Upper lobe of left lung (tissue), 6 donors: ENCODE measurements around the gene SYNGR1. TPM values are rescaled to one million over a fixed set of nuclear protein-coding genes. Genes with fewer than 3 reads are reported as not detected.

Experiments
- ATAC-seq, 2 donors: fragments of 200-7000 bp; cut with Tn5 transposase; one replicate each; pipeline ENCODE4 v1.9.1; 2022; ENCODE audit warnings: mild to moderate bottlenecking in 2 of 2, moderate library complexity in 2 of 2; ENCODE audit not compliant: low FRiP score in 2 of 2
- DNase-seq, 2 donors: peaks; one replicate each; pipeline ENCODE4 v3.0.0-alpha.2; 2019 to 2020
- H3K27ac ChIP-seq, 4 donors: fragments of 200-600 bp; sonication (generic); one replicate each; pipeline ENCODE4 v1.5.1; 2016 to 2019
- H3K27me3 ChIP-seq, 4 donors: fragments of 200-600 bp; sonication (generic); one replicate each; pipeline ENCODE4 v1.5.1; 2017 to 2019
- H3K36me3 ChIP-seq, 4 donors: fragments of 200-600 bp; sonication (generic); one replicate each; pipeline ENCODE4 v1.5.1; 2016 to 2019
- H3K4me1 ChIP-seq, 4 donors: fragments of 200-600 bp; sonication (generic); one replicate each; pipeline ENCODE4 v1.5.1; 2018 to 2019
- H3K4me3 ChIP-seq, 4 donors: fragments of 200-600 bp; sonication (generic); one replicate each; pipeline ENCODE4 v1.5.1; 2017 to 2019; ENCODE audit warnings: mild to moderate bottlenecking in 2 of 4, moderate library complexity in 1 of 4
- H3K9me3 ChIP-seq, 4 donors: fragments of 200-600 bp; sonication (generic); one replicate each; pipeline ENCODE4 v1.5.1; 2018 to 2019
- EP300 ChIP-seq, 4 donors: sonication (generic); formaldehyde crosslinking; IDR thresholded peaks; one replicate each; pipeline ENCODE4 v1.5.1; 2017; ENCODE audit warnings: antibody characterized with exemption in 4 of 4, control low read depth in 2 of 4
- POLR2A ChIP-seq, 4 donors: fragments of 450-650 bp; IDR thresholded peaks; one replicate each; pipeline ENCODE4 v1.5.1; 2016 to 2017; ENCODE audit warnings: antibody characterized with exemption in 4 of 4, mild to moderate bottlenecking in 2 of 4
- POLR2AphosphoS5 ChIP-seq, 2 donors: sonication (generic); formaldehyde crosslinking; IDR thresholded peaks; one replicate each; pipeline ENCODE4 v1.5.1; 2017; ENCODE audit warnings: antibody characterized with exemption in 2 of 2
- whole genome bisulfite sequencing, 2 donors: methylation state at CpG; one replicate each; pipeline ENCODE4 v1.1.5; 2017 to 2018; 5-methylcytosine and 5-hydroxymethylcytosine counted together
- total RNA-seq, 6 donors: library from RNA; depleted of rRNA in 4 of 6; stranded (reverse); fragments of >200 nt in 4 of 6; gene quantifications; one replicate each; pipeline versions ENCODE4 v1.1.0 to v1.2.1, GENCODE V29; 2016 to 2021
- TF ChIP-seq, protein P1 (sequence below), 6 experiments: fragments of 450-650 bp in 4 of 6; fragments of 200-600 bp in 2 of 6; sonication (generic) in 2 of 6; IDR thresholded peaks; one replicate each; pipeline ENCODE4 v1.5.1; 2016 to 2019; ENCODE audit warnings: antibody characterized with exemption in 6 of 6
- donor health status: DM: no; HTN: no; CAD: no; lungs with moderate emphysema.
- donor health status: DM: no; HTN: yes; CAD: no; lungs with severe emphysema.

SYNGR1 gene
- total RNA-seq, 6 donors from 2014 or later: 2.0 to 14.6 (median 5.3) TPM

DNA sequence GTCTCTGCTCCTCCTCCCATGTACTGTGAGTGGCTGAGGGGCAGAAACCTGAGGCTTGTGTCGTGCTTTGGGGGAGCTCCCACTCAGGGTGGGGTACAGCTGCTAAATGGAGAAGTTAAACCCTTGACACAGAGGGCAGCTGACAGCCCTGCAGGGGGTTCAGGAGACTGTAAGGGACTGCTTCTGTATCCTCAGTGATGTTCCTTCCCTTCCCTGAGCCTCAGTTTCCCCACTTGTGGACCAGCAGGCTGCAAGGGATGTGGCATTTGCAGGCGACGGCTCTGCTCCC is 15.6 kb downstream of the SYNGR1 start:
- no peak for TF ChIP-seq POLR2A (IDR thresholded peaks at IDR 0.05)
- TF ChIP-seq, protein P1, sequence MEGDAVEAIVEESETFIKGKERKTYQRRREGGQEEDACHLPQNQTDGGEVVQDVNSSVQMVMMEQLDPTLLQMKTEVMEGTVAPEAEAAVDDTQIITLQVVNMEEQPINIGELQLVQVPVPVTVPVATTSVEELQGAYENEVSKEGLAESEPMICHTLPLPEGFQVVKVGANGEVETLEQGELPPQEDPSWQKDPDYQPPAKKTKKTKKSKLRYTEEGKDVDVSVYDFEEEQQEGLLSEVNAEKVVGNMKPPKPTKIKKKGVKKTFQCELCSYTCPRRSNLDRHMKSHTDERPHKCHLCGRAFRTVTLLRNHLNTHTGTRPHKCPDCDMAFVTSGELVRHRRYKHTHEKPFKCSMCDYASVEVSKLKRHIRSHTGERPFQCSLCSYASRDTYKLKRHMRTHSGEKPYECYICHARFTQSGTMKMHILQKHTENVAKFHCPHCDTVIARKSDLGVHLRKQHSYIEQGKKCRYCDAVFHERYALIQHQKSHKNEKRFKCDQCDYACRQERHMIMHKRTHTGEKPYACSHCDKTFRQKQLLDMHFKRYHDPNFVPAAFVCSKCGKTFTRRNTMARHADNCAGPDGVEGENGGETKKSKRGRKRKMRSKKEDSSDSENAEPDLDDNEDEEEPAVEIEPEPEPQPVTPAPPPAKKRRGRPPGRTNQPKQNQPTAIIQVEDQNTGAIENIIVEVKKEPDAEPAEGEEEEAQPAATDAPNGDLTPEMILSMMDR (IDR thresholded peaks at IDR 0.05): no peak
- no peak for TF ChIP-seq EP300 (IDR thresholded peaks at IDR 0.05)
- TF ChIP-seq POLR2AphosphoS5 (IDR thresholded peaks at IDR 0.05): no peak
- DNase-seq: no peak
- Histone ChIP-seq H3K27ac (no peak overlapping the region), H3K27me3 (no peaks in the 10 kb centered on the region), H3K4me1 (peaks cover 0 to 5% (median 0%) of the 10 kb centered on the region in 4 donors), H3K4me3 (no peak overlapping the region), H3K36me3 (no peaks in the 10 kb centered on the region), H3K9me3 (no peaks in the 10 kb centered on the region)
- WGBS, 2 donors: 52 to 83% methylated on average over 2 to 3 of the region's 3 CpGs
- ATAC-seq: no peak

DNA sequence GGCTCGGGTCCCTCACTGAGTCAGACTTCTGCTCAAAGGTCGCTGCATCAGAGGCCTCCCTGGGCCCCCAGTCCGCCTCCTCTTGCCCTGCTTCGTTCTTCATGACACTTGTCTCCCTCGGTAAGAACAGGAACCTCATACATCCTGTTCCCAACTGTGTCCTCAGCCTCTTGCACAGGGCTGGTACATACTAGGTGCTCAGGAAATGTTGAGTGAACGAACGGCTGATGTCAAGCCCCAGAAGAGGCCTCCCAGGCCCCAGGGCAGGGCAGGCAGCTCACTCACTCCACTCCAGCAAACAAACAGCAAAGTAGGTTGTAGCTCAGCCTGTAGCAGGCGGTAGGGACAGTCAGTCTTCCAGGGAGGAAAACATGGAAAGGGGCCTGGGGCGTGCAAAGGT is 17.2 kb downstream of the SYNGR1 start:
- TF ChIP-seq EP300 (IDR thresholded peaks at IDR 0.05): no peak
- no peak for TF ChIP-seq POLR2A (IDR thresholded peaks at IDR 0.05)
- no peak for TF ChIP-seq POLR2AphosphoS5 (IDR thresholded peaks at IDR 0.05)
- TF ChIP-seq, protein P1 (IDR thresholded peaks at IDR 0.05): no peak
- H3K27me3 ChIP-seq: no peaks in the 10 kb centered on the region
- 78% methylated on average over 8 to 9 of the region's 9 CpGs for WGBS, 2 donors
- H3K36me3 ChIP-seq: no peaks in the 10 kb centered on the region
- no peaks in the 10 kb centered on the region for H3K9me3 ChIP-seq
- ATAC-seq: no peak
- H3K4me1 ChIP-seq: peaks cover 0 to 5% (median 0%) of the 10 kb centered on the region in 4 donors
- H3K27ac ChIP-seq: no peak overlapping the region
- H3K4me3 ChIP-seq: no peak overlapping the region
- no peak for DNase-seq

DNA sequence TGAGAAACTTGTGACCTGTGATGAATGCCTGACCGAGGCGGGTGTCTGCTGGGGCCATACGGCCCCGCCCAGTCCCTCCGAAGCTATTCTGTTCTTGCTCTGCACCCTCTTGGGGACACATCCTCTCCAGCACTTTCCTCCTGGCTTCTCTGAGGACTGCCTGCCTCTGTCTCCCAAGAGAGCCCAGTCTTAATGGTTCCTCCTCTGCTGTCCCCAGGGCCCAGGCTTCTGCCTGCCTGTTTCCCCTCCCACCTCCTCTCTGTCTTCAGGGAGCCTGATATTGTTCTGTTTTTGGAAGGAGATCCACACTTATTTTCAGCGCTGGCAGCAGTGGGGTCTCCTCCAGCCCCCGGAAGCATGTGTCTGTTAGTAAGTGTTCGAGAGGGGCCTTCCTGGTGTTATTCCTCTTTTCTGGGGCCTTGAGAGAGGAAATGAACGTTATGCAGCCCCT is 18.7 kb downstream of the SYNGR1 start:
- Histone ChIP-seq H3K4me1 (peaks cover 0 to 5% (median 0%) of the 10 kb centered on the region in 4 donors), H3K36me3 (no peaks in the 10 kb centered on the region), H3K4me3 (no peak overlapping the region), H3K27me3 (no peaks in the 10 kb centered on the region), H3K9me3 (no peaks in the 10 kb centered on the region), H3K27ac (no peak overlapping the region)
- TF ChIP-seq EP300 (IDR thresholded peaks at IDR 0.05): no peak
- TF ChIP-seq POLR2AphosphoS5 (IDR thresholded peaks at IDR 0.05): no peak
- TF ChIP-seq POLR2A (IDR thresholded peaks at IDR 0.05): no peak
- TF ChIP-seq, protein P1 (IDR thresholded peaks at IDR 0.05): no peak
- DNase-seq (no peak), ATAC-seq (no peak)
- WGBS, 2 donors: 61 to 68% methylated on average over 4 to 9 of the region's 9 CpGs

DNA sequence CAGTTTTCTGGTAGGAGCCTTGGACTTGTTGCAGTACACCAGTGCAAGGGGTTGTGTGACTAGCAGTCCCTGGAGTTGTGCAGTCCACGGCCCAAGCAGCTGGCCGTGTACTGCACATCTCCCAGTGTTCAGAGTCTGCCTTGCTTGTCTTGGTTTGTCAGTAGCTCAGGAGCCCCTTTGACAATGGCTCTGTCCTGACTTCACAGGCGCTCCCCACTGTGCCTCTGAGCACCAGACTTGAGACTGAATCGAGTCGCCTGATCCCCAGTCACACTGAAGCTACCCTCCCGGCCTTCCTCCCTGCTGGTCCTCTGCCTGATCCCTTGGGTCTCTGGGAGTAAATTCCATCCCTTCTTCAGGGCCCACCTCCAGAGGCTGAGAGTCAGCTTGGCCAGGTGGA is 19.4 kb downstream of the SYNGR1 start:
- no peak for ATAC-seq
- peaks cover 0 to 5% (median 0%) of the 10 kb centered on the region in 4 donors for H3K4me1 ChIP-seq
- 79 to 95% methylated on average over 6 of the region's 6 CpGs for whole genome bisulfite sequencing, 2 donors
- no peaks in the 10 kb centered on the region for H3K36me3 ChIP-seq
- TF ChIP-seq, protein P1 (IDR thresholded peaks at IDR 0.05): no peak
- TF ChIP-seq POLR2AphosphoS5 (IDR thresholded peaks at IDR 0.05) (no peak), POLR2A (IDR thresholded peaks at IDR 0.05) (no peak), EP300 (IDR thresholded peaks at IDR 0.05) (no peak)
- no peaks in the 10 kb centered on the region for H3K9me3 ChIP-seq
- H3K4me3 ChIP-seq: no peak overlapping the region
- no peak for DNase-seq
- no peak overlapping the region for H3K27ac ChIP-seq
- no peaks in the 10 kb centered on the region for H3K27me3 ChIP-seq

DNA sequence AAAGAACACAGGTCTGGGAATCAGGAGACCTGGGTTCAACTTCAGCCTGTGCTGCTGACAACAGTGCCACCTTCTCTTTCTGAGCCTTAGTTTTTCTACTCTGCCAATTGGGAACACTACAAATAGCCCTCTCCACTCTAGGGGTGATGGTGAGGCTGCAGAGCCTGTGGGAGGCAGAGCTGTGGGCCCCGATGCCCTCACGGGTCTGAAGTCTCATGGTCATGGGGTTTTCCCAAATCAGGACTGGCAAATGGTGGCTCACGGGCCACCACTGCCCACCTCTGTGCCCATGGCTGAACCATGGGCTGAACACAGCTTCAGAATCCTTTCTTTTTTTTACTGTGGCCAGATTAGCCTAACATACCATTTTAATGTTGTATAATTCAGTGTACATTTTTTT is 19.8 kb downstream of the SYNGR1 start:
- Histone ChIP-seq H3K4me1 (peaks cover 0 to 5% (median 0%) of the 10 kb centered on the region in 4 donors), H3K27me3 (no peaks in the 10 kb centered on the region), H3K27ac (no peak overlapping the region), H3K4me3 (no peak overlapping the region), H3K36me3 (peaks cover 0 to under 1% (median 0%) of the 10 kb centered on the region in 4 donors), H3K9me3 (no peaks in the 10 kb centered on the region)
- ATAC-seq (no peak), DNase-seq (no peak)
- TF ChIP-seq POLR2A (IDR thresholded peaks at IDR 0.05): no peak
- no peak for TF ChIP-seq POLR2AphosphoS5 (IDR thresholded peaks at IDR 0.05)
- no peak for TF ChIP-seq EP300 (IDR thresholded peaks at IDR 0.05)
- TF ChIP-seq, protein P1 (IDR thresholded peaks at IDR 0.05): no peak
- 84 to 95% methylated on average over 3 of the region's 3 CpGs for WGBS, 2 donors
